Peyer's patch (tissue), 4 donors: ENCODE data around the gene USP22. TPM values are rescaled to one million over a fixed set of nuclear protein-coding genes. Genes with fewer than 3 reads are reported as not detected.

Experiments used
- DNase-seq, 3 donors: peaks; one replicate each; pipeline ENCODE4 v3.0.0-alpha.2; 2017 to 2019
- H3K27ac ChIP-seq, 4 donors: fragments of 200-600 bp; sonication (generic); one replicate each; pipeline ENCODE4 v1.5.1; 2016 to 2019
- H3K27me3 ChIP-seq, 2 donors: fragments of 200-600 bp; sonication (generic); one replicate each; pipeline ENCODE4 v1.5.1; 2019
- H3K36me3 ChIP-seq, 3 donors: fragments of 200-600 bp; sonication (generic); one replicate each; pipeline ENCODE4 v1.5.1; 2016 to 2019
- H3K4me1 ChIP-seq, 4 donors: fragments of 200-600 bp; sonication (generic); one replicate each; pipeline ENCODE4 v1.5.1; 2016 to 2019
- H3K4me3 ChIP-seq, 4 donors: fragments of 200-600 bp; sonication (generic); 1 replicate in 3 of 4; 2 replicates in 1 of 4; pipeline ENCODE4 v1.5.1; 2016 to 2019; ENCODE audit warnings: mild to moderate bottlenecking in 1 of 4
- H3K9me3 ChIP-seq, 4 donors: fragments of 200-600 bp; sonication (generic); one replicate each; pipeline ENCODE4 v1.5.1; 2016 to 2019; ENCODE audit warnings: mild to moderate bottlenecking in 1 of 4
- CTCF ChIP-seq, 6 experiments: fragments of 450-650 bp in 4 of 6; fragments of 200-600 bp in 2 of 6; sonication (generic) in 1 of 6; IDR thresholded peaks; one replicate each; pipeline ENCODE4 v1.5.1; 2017 to 2019; ENCODE audit warnings: antibody characterized with exemption in 6 of 6, mild to moderate bottlenecking in 3 of 6, moderate library complexity in 1 of 6
- POLR2A ChIP-seq, 2 donors: fragments of 450-650 bp; IDR thresholded peaks; one replicate each; pipeline ENCODE4 v1.5.1; 2017; ENCODE audit warnings: antibody characterized with exemption in 2 of 2, mild to moderate bottlenecking in 2 of 2, moderate library complexity in 2 of 2
- total RNA-seq, 4 donors: library from RNA; depleted of rRNA; stranded (reverse); fragments of >200 nt; gene quantifications; one replicate each; pipeline ENCODE4 v1.1.0, GENCODE V29; 2016

The USP22 gene
- total RNA-seq, 4 donors from 2014 or later, result 125 to 229 (median 146) TPM

GRCh38 chr17:21075739-21076085, 32.9 kb upstream of the USP22 start:
- Histone ChIP-seq H3K27me3 (no peaks in the 10 kb centered on the region), H3K27ac (no peak overlapping the region), H3K4me1 (no peaks in the 10 kb centered on the region), H3K4me3 (no peak overlapping the region), H3K36me3 (no peaks in the 10 kb centered on the region), H3K9me3 (no peaks in the 10 kb centered on the region)
- no peak for TF ChIP-seq CTCF (IDR thresholded peaks at IDR 0.05)
- no peak for TF ChIP-seq POLR2A (IDR thresholded peaks at IDR 0.05)
- no peak for DNase-seq

- no peaks in the 10 kb centered on the region for H3K4me1 ChIP-seq
- H3K27ac ChIP-seq, result no peak overlapping the region
- no peak for DNase-seq
- TF ChIP-seq POLR2A (IDR thresholded peaks at IDR 0.05) (no peak), CTCF (IDR thresholded peaks at IDR 0.05) (no peak)
- no peak overlapping the region for H3K4me3 ChIP-seq
- no peaks in the 10 kb centered on the region for H3K27me3 ChIP-seq
- no peaks in the 10 kb centered on the region for H3K36me3 ChIP-seq
- H3K9me3 ChIP-seq, result no peaks in the 10 kb centered on the region
Measured at GRCh38 chr17:21072745-21073197, 30.0 kb upstream of the USP22 start.

- TF ChIP-seq CTCF (IDR thresholded peaks at IDR 0.05) (no peak), POLR2A (IDR thresholded peaks at IDR 0.05) (no peak)
- no peaks in the 10 kb centered on the region for H3K27me3 ChIP-seq
- no peaks in the 10 kb centered on the region for H3K4me1 ChIP-seq
- H3K4me3 ChIP-seq, result no peak overlapping the region
- no peak for DNase-seq
- no peak overlapping the region for H3K27ac ChIP-seq
- no peaks in the 10 kb centered on the region for H3K9me3 ChIP-seq
- H3K36me3 ChIP-seq, result no peaks in the 10 kb centered on the region
Measured at GRCh38 chr17:21066394-21066793, 23.6 kb upstream of the USP22 start.

GRCh38 chr17:21061971-21062526, 19.2 kb upstream of the USP22 start:
- no peak for TF ChIP-seq POLR2A (IDR thresholded peaks at IDR 0.05)
- TF ChIP-seq CTCF (IDR thresholded peaks at IDR 0.05), result no peak
- H3K27ac ChIP-seq, result peak overlapping the region in 1 of 4 donors; percentile 13

GRCh38 chr17:21061158-21061835, 18.5 kb upstream of the USP22 start:
- H3K27me3 ChIP-seq, result no peaks in the 10 kb centered on the region
- no peaks in the 10 kb centered on the region for H3K9me3 ChIP-seq
- peak overlapping the region in 1 of 4 donors; percentile 13 for H3K27ac ChIP-seq
- TF ChIP-seq CTCF (IDR thresholded peaks at IDR 0.05), result no peak
- TF ChIP-seq POLR2A (IDR thresholded peaks at IDR 0.05), result no peak
- no peaks in the 10 kb centered on the region for H3K36me3 ChIP-seq
- DNase-seq, result no peak
- no peaks in the 10 kb centered on the region for H3K4me1 ChIP-seq
- H3K4me3 ChIP-seq, result no peak overlapping the region

More at GRCh38 chr17:21061971-21062526, 19.2 kb upstream of the USP22 start:
- Histone ChIP-seq H3K4me1 (no peaks in the 10 kb centered on the region), H3K9me3 (no peaks in the 10 kb centered on the region), H3K27me3 (no peaks in the 10 kb centered on the region), H3K36me3 (no peaks in the 10 kb centered on the region), H3K4me3 (no peak overlapping the region)
- DNase-seq, result peak in 1 of 3 donors; percentile 48
